DMS79 (cell line): ENCODE data around the gene KCNG2.

ENCODE experiments used
- DNase-seq: peaks from one replicate; lab custom pipeline; 2025; lab: John Stamatoyannopoulos, UW

The KCNG2 gene

DNA sequence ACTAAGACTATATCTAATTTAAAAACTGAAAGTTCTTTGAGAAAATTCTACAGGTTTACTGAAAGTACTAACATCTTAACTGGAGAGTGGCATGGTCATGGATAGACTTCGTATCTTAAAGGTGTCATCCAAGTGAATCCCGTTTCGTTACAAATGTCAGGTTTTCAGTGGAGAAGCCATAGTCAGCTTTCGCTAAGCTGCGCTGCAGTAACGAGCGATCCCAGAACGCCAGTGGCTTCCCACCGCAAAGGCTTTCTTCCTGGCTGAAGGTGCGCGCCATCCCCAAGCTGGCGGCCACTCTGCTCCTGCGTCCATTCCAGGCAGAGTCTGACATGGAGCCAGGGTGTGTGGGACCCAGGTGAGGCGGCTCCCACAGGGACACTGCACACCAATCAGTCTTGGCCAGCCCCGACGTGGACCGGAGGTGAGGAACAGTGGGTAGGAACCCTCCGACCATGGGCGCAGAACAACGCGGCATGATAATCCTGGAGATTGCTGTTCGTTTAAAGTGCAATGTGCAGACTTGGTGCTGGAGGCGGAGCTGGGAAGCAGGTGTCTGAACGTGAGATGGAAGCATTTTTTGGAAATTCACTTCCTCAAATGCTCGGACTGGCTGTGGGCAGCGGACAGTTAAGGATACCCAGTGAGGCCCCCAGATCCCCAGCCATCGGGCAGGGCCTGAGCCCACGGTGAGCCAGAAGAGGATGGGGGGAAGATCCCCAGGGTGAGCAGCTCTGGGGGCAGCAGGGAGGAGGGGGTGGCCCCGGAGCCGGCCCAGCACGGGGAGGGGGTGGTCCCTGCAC is 27.8 kb upstream of the KCNG2 start:
- no peak for DNase-seq

DNA sequence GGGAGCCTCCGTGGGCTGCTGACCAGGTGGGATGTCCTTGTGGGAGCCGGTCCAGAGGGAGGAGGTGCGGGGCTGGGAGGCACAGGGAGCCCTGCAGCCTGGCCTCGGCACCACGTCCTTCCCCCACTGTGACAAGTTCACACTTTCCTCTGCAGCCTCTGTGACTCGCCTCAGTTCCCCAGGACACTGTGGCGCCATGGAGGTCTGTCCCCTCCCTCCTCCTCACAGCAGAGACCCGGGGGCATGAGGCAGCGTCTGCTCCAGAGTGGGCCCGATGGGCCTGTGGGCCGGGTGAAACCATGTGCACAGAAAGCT is 27.3 kb upstream of the KCNG2 start:
- no peak for DNase-seq

DNA sequence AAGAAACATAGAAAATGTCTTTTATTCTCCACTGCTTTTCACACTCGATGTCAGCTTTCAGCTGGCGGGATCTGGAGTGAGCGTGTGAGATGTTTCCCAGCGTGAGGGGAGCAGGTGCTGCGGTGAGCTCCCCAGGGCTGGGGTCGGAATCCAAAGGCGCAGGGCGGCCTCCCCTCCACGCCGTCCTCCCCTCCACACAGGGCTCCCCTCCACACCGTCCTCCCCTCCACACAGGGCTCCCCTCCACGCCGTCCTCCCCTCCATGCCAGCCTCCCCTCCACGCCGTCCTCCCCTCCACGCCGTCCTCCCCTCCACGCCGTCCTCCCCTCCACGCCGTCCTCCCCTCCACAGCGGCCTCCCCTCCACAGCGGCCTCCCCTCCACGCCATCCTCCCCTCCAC is 26.9 kb upstream of the KCNG2 start:
- no peak for DNase-seq

DNA sequence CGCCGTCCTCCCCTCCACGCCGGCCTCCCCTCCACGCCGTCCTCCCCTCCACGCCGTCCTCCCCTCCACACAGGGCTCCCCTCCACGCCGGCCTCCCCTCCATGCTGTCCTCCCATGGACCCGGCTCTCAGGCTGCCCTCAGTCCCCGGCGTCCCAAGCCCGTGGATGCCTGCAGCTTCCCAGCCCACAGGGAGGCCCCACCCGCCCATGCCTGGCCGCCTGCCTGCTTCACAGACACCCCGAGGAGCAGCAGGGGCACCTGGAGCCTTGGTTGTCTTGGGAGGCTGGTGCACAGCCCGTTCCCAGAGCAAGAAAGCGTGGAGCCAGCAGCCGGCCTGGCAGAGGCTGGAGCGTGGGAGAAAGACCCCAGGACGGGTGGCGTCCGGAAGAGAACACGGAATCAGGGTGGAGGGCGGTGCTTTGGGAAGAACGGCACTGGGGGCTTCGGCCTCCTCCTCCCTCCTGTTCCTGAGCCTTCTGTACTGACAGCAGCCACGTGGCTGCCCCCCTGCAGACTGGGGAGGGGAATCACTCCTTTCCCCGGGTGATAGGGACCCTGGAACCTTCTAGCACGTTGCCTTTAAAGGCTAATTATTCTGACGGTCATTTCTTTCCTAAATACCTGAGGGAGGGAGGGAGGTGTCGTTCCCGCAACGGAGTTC is 26.2 kb upstream of the KCNG2 start:
- no peak for DNase-seq

DNA sequence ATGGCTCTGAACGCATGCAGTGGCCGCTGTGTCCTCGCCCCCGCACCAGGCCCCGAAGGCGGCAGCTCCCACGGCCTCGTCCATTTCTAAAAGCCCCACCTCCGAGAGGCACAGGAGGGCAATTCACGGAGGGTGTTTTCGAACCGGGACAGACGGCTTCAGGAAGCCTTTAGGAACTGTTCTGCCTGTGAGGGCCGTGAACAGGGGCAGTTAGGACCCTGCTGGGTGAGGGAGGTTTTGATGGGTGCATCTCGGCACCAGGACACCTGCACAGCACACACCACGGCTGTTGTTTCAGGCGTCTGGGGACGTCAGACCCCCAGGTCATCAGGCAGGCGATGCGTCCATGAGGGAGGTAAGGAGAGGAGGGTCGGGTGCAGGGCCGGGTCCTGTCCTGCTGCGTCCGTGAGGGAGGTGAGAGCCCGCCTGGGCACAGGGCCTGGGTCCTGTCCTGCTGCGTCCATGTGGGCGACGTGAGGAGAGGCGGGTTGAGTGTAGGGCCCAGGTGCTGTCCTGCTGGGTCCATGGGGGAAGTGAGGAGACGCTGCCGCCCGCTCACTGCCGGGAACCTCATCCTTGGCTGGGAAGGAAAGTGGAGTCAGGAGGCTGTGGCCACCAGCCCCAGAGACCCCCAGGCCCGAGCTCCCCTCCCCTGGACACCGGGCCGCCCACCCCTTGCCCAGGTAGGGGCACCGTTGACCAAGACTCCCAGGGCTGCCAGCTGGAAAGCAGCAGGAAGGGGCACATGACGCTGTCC is 25.5 kb upstream of the KCNG2 start:
- DNase-seq: no peak

DNA sequence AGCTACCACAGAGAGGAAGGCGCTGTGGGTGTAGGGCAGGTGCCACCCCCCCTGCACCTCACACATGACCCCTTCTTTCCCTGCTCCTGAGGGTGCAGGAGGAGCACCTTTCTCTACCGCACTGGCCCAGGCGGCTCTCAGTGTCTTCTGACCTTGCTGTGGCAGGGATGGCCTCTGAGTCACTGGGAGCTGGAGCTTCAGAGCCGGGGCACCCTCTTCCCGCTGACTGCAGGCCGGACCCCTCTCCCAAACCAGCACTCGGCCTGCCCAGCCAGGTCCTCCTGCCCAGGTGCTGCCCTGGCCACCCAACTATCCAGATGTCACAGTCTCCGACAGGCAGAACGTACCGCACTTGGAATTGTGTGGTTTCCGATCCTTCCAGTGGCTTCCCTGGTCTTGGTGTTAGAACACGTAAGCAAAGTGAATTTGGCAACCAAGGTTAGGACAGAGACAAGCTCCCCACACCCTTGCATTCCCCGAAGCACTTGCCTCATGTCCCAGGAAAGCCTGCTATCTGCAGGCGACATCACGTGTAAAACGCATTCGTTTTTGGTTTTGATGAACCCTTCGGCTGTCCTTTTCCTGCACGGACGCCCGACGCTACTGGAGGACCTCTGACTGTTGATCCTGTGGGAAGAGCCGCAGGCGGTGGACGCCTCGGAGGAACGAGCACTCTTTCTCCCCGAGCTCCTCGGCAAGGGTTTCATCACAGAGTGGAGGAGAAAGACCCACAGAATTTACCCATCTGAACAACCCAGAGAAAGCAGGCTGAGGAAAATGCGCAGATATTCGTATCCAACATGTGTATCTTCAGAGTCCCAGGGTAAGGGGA is 24.7 kb upstream of the KCNG2 start:
- DNase-seq: no peak

DNA sequence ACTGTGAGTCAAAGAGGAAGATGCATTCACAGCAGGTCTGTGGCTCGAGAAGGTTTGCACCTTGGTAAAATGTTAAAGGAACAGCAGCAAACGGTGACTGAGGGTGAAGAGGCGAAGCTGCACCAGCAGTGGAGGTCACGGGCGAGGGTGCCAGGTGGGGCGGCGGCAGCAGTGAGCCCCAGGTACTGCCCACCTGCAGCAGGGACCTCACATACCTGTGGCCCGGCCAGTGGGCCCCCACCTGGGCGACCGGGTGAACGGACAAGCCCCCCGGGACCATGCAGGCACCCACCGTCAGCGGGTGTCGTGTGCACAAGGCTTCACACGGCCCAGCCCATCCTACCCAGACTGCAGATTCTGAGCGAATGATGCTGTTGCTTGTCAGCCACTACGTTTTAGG is 23.6 kb upstream of the KCNG2 start:
- DNase-seq: no peak

DNA sequence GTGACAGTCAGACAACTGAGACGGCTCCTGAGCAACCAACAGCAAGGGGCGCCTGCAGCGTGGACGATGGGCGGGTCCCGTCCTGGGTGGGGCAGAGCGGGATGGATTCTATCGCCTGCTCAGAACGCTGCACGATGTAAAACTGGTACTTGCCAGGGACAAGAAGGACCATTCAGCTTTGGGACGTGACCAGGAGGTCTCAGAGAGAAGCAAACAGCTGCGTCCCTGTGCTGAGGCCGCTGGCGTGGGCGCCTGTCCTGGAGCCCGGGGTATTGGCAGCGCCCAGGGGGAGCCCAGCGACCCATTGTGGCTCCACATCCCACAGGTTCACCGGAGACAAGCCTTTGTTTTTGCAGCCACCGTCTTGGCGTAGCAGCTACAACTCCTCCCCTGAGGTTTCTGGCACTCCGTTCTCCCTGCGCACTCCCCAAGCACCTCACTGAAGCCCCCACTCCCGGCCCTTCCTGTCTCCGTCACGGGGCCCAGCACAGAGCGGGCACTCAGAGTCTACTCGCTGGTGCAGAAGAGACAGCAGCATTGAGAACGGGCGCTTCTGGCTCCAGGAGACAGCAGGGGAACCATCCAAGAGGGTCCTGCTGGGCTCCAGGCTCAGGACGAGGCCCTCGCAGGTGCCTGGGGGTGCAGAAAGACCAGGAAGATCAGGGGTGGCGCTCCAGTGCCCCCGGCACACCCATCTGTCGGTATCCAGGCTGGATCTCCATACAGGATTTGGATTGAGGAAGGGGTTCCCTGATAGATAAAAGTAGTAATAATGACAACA is 22.1 kb upstream of the KCNG2 start:
- no peak for DNase-seq

DNA sequence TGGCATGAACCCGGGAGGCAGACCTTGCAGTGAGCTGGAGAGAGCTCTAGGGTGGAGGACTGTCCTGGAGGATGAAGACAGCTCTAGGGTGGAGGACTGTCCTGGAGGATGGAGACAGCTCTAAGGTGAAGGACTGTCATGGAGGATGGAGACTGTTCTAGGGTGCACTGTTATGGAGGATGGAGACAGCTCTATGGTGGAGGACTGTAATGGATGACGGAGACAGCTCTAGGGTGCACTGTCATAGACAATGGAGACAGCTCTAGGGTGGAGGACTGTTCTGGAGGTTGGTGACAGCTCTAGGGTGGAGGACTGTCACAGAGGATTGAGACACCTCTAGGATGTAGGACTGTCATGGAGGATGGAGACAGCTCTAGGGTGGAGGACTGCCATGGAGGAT is 21.1 kb upstream of the KCNG2 start:
- DNase-seq: no peak

DNA sequence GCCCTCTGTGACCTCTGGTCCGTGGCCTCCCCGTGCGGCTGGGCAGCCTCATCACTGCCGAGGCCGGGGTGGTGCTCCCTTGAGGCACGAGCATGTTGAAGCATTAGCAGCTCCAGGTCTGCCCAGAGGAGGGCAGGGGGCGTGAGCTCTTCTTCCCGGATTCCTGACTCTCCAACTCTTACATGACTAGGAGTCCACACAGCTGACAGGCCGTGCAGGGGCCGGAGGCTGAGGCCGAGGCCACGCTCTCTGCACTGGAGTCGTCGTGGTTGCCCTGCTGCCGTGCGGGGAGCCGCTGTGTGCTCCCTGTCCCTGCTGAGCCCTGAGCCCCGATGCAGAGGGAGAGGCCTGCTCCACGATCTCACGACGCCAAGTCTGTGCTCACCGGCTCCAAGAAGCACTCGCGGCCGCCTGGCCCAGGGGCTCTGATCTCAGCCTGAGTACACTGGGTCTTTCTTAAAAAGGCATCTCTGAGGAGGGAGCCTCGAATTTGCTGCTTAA is 19.4 kb upstream of the KCNG2 start:
- DNase-seq: no peak

DNA sequence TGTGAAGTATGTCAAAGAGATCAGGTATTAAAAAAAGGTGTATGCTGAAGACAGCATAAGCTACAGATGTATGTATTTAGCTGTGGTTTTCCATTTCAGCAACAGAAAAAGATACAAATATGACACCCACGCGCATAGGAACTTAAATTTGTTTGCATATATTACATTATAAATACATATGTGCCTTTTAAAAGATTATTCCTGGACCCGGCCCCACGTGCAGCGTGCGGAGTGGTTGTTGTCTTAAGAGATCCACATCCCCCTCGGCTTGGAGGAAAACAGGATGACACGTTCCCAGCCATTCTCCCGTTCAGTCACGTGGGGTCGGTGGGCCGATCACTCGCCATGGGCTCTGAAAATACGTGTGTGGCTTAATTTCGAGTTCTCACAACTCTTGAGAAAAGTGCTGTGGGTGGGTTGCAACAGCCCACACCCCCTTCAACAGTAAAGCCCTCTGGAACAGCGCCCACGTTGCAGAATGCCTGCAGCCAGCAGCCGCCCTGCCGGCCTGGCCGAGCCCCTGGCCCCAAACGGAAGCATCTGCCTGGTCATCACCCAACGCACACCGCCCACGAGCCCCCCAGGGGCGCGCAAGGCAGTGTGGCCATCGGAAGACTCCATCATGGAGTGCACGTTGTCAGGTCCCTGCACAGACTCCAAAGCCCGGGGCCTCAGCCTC is 18.6 kb upstream of the KCNG2 start:
- no peak for DNase-seq

DNA sequence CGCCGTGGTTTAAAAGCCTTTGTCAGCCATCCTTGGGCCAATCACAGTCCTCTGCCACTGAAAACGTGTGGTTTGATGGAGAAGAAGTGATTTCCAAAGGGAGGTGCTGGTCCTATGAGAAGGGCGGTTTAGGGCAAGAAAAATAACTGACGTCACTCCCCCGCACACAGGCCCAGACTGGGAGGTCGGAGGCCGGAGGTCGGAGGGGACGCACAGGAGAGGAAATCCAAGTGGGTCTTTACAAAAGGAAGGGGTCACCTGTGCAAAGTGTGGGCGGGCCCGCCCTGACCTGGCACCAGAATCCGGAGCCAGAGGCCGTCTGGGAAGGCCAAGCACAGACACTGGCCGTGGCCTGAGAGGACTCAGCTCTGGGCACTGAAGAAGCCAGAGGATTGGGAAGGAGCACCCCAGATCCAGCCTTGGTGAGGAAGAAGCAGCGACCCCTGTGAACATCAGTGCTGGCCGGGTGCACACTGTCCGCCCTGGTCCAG is 18.0 kb upstream of the KCNG2 start:
- no peak for DNase-seq

DNA sequence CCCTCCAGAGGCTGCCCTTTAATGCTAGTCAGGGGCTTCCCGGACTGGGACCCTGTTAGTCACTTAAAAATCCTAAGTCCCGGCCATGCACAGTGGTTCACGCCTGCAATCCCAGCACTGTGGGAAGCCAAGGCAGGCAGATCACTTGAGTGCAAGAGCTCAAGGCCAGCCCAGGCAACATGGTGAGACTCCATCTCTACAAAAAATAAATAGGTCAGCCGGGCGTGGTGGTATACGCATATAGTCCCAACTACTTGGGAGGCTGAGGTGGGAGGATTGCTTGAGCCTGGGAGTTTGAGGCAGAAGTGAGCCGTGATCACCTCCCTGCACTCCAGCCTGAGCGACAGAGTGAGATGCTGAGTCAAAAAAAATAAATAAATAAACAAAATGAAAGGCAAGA is 17.2 kb upstream of the KCNG2 start:
- no peak for DNase-seq

DNA sequence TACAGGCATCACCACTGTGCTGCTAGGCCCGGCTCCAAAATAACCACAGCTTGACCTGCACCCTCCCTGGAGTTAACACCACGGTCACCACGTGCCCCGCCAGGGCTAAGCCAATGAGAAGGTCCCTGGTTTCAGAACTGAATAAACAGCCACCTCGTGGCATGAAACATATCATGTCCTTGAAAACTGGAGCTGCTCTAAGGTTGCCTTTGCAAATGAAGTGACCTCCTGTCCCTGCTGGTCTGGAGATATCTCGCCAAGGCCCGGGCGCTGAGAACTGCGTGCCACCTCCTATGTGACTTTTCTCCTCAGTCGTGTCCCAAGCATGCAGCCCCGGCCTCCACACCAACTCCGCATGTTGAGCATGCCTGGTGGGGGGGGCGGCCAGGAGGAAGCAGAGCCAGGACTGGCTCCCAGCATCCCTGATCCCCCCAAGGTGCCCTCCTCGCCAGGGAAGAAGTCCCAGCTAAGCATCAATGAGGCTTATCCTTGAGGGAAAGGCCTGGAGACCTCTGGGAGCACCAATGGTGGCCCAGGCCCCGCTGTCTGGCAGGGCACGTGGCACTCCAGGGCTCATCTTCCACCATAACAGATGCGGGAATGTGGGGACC is 16.3 kb upstream of the KCNG2 start:
- DNase-seq: no peak

DNA sequence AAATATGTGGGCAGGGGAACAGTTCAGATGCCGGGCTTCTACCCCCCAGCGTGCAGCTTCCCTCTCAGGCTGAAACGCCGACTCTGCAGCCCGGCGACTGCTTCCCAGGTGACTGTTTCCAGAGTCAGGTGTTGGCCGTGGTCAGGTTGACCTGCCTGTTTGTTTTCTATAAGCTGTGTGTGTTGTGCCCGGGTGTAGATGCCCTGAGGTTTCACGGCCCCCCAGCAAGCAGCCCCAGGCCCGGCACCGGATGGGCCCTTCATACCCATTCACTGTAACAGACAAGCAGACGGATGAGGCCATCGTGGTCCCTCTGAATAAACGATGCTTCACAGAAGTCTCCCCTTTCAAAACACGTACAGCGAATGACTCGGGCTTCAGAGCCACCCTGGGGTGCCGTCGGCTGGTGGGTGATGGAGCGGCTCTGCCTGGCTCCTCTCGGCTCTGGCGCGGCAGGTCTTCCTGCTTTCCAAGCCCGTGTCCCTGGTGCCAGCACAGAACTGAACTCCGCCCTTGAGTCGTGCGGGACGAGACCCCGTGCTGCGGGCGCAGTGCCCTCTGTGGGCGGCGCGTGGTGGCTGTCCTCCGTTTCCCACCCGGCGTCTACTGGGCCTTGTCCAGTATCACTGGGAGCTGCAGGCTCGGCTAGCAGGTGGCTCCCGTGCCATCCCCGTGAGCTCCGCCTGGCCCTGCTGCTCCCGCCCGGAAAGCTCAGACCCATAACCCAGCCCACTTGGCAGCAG is 15.0 kb upstream of the KCNG2 start:
- DNase-seq: no peak

DNA sequence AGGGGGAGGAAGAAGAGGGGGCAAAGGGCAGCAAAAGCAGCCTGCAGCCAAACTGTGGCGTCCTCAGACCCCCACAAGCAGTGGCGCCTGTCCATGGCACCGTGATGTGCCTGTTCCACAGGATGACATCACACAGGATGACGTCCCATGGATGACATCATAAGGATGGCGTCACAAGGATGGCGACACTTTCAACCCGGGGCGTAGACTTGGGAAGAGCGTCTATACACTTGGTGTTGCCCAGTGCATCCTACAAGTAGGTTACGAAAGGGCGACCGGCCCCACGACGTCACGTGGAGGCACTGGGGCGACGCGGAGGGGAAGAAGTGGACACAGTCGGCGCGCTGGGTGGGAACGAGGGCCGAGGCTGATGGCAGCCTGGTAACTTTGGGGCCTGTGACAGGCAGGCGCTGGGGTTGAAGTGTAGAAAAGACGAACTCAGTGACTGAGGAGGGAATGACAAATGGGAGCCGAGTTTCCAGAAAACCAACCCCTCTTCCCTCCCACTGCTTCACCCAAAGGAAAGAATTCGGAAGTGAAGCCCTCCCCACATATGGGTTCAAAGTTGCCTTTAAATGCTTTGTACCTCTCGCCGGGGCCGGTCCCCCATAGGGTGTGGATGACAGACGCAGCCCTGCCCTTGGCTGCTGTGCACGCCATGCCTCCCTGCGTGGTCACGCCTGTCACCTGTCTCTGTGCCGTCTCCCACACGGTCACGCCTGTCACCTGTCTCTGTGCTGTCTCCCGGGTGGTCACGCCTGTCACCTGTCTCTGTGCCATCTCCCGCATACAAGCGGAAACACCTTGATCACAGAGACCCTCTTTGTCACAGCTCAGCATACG is 13.4 kb upstream of the KCNG2 start:
- no peak for DNase-seq

DNA sequence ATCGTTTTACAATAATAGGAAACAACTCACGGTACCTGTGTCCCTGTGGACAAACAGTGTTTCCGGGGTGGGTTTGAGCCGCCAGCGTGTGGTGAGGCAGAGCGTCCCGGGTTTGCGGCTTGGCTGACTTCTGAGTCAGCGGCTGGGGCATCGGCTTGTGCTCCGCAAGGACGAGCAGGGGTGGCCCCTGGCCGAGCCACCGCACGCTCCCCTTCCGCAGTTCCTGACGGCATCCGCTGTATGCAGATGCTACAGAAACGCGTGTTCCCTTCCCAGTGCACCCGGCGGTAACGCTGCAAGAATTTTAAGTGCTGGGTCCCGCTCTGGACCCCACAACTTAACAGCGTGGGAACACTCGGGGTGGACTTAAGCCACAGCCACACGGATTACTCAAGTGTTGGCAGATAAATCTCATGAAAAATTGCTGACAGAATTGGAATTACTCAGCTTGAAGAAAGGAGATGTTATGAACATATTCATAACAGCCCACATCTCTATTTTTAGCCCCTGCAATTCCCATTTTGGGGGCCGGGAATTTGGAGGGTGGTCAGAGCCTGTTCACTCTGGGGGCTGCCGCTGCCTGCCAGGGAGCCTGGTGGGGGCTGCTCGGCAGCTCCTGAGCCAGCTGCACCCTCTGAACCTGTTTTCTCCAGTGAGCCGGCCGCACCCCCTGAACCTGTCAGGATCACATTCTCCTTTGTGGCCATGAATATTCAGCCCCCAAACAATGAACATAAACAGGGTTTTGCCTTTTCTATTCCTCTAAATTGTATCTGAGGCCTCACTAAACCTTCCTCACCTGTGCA is 12.6 kb upstream of the KCNG2 start:
- no peak for DNase-seq

DNA sequence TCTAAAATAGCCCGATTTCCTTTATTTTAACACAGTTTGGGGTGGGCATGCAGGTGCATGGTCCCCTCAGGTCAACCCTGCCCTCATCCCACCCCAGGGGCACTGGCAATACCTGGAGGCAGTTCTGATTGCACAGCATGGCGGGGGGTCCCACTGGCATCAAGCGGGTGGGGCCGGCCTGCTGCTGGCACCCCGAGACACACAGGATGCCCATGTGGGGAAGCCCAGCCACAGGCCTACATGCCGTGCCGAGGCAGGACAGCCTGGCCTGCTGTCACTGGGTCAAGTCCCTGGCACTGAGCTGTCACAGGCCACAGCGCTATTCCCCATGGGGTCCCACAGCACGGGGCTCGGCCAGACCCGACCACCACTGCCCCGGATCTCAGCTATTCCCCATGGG is 11.9 kb upstream of the KCNG2 start:
- no peak for DNase-seq
